ENCODE data around the gene GORASP1.

GORASP1 gene

GRCh38 chr3:39102504-39103323 lies 4.7 kb downstream of the GORASP1 start:
- DNase-seq (ENCODE audit: low read depth, low spot score) = no peak

- peak; percentile 32 for DNase-seq (ENCODE audit: low read depth, low spot score)
Observed at GRCh38 chr3:39101022-39101689, 6.3 kb downstream of the GORASP1 start.

GRCh38 chr3:39100500-39100886 lies 6.9 kb downstream of the GORASP1 start:
- no peak for DNase-seq (ENCODE audit: low read depth, low spot score)

- no peak for DNase-seq (ENCODE audit: low read depth, low spot score)
Observed at GRCh38 chr3:39099738-39100499, 7.5 kb downstream of the GORASP1 start.

GRCh38 chr3:39099242-39099641 lies 8.2 kb downstream of the GORASP1 start:
- DNase-seq (ENCODE audit: low read depth, low spot score) = no peak

GRCh38 chr3:39098473-39099000 lies 8.9 kb downstream of the GORASP1 start:
- DNase-seq (ENCODE audit: low read depth, low spot score) = no peak

GRCh38 chr3:39097716-39098472 lies 9.5 kb downstream of the GORASP1 start:
- DNase-seq (ENCODE audit: low read depth, low spot score) = no peak

- no peak for DNase-seq (ENCODE audit: low read depth, low spot score)
Observed at GRCh38 chr3:39096775-39097174, 10.7 kb downstream of the GORASP1 start.

- DNase-seq (ENCODE audit: low read depth, low spot score) = no peak
Observed at GRCh38 chr3:39095778-39096177, 11.6 kb downstream of the GORASP1 start.

- no peak for DNase-seq (ENCODE audit: low read depth, low spot score)
Observed at GRCh38 chr3:39094851-39095677, 12.4 kb downstream of the GORASP1 start.

- no peak for DNase-seq (ENCODE audit: low read depth, low spot score)
Observed at GRCh38 chr3:39090922-39091321, 16.5 kb downstream of the GORASP1 start.

- DNase-seq (ENCODE audit: low read depth, low spot score) = no peak
Observed at GRCh38 chr3:39088889-39089288, 18.5 kb downstream of the GORASP1 start.

GRCh38 chr3:39088456-39088855 lies 19.0 kb downstream of the GORASP1 start:
- DNase-seq (ENCODE audit: low read depth, low spot score) = no peak

GRCh38 chr3:39086144-39086543 lies 21.3 kb downstream of the GORASP1 start:
- DNase-seq (ENCODE audit: low read depth, low spot score) = no peak

GRCh38 chr3:39082666-39083313 lies 24.6 kb downstream of the GORASP1 start:
- no peak for DNase-seq (ENCODE audit: low read depth, low spot score)

GRCh38 chr3:39080026-39080425 lies 27.4 kb downstream of the GORASP1 start:
- DNase-seq (ENCODE audit: low read depth, low spot score) = no peak

GRCh38 chr3:39079530-39079929 lies 27.9 kb downstream of the GORASP1 start:
- DNase-seq (ENCODE audit: low read depth, low spot score) = no peak

GRCh38 chr3:39075910-39076309 lies 31.5 kb downstream of the GORASP1 start:
- no peak for DNase-seq (ENCODE audit: low read depth, low spot score)

GRCh38 chr3:39068556-39068955 lies 38.9 kb downstream of the GORASP1 start:
- no peak for DNase-seq (ENCODE audit: low read depth, low spot score)

GRCh38 chr3:39067286-39067685 lies 40.1 kb downstream of the GORASP1 start:
- DNase-seq (ENCODE audit: low read depth, low spot score) = no peak
